ENCODE data around the gene B3GALT4. TPM values are rescaled to one million over a fixed set of nuclear protein-coding genes. Genes with fewer than 3 reads are reported as not detected.

The B3GALT4 gene
- total and polyA plus RNA-seq, 2 of the 13 experiments (the other 11 are each of a cell fraction or from before 2014, with no cell fraction given): 0.04 to 0.27 TPM

GRCh38 chr6:33299237-33299944 lies 22.5 kb downstream of the B3GALT4 start (continued):
- TF ChIP-seq ATF6 (CRISPR knock-in tag; conservative IDR thresholded peaks at IDR 0.05) (no peak; the same call in 1 of the 2 replicates), MXD1 (CRISPR knock-in tag; IDR thresholded peaks at IDR 0.05) (peak; percentile 84), SCMH1 (CRISPR knock-in tag; IDR thresholded peaks at IDR 0.05; ENCODE audit: borderline replicate concordance) (no peak), DNMT1 (CRISPR knock-in tag; IDR thresholded peaks at IDR 0.05) (no peak), AGO1 (IDR thresholded peaks at IDR 0.05; ENCODE audit: low read depth, low read length, poor library complexity, severe bottlenecking) (peak; percentile 99), KDM3A (CRISPR knock-in tag; IDR thresholded peaks at IDR 0.05; ENCODE audit: low read depth) (peak; percentile 24; the same call in 1 of the 2 replicates), MATR3 (CRISPR knock-in tag; IDR thresholded peaks at IDR 0.05) (0 out of 2 replicates have a peak, but pooled peaks have one; percentile 49), SMAD1 (CRISPR knock-in tag; IDR thresholded peaks at IDR 0.05; ENCODE audit: borderline replicate concordance, low read depth) (peak; percentile 62; the same call in 1 of the 2 replicates), RORA (CRISPR knock-in tag; IDR thresholded peaks at IDR 0.05) (no peak), TRAFD1 (CRISPR knock-in tag; IDR thresholded peaks at IDR 0.05; ENCODE audit: borderline replicate concordance) (no peak), ZNF775 (CRISPR knock-in tag; IDR thresholded peaks at IDR 0.05; ENCODE audit: borderline replicate concordance) (no peak; the same call in 1 of the 2 replicates), JARID2 (CRISPR knock-in tag; IDR thresholded peaks at IDR 0.05; ENCODE audit: insufficient replicate concordance) (no peak), ZNF556 (CRISPR knock-in tag; IDR thresholded peaks at IDR 0.05; ENCODE audit: borderline replicate concordance) (peak; percentile 83; the same call in 1 of the 2 replicates), ZNF530 (CRISPR knock-in tag; IDR thresholded peaks at IDR 0.05; ENCODE audit: low read depth) (no peak), ZNF513 (CRISPR knock-in tag; conservative IDR thresholded peaks at IDR 0.05) (no peak; the same call in 1 of the 2 replicates), ZNF577 (CRISPR knock-in tag; IDR thresholded peaks at IDR 0.05; ENCODE audit: borderline replicate concordance, low read depth) (no peak), AKAP8 (CRISPR knock-in tag; IDR thresholded peaks at IDR 0.05) (no peak), ZNF567 (CRISPR knock-in tag; IDR thresholded peaks at IDR 0.05; ENCODE audit: borderline replicate concordance) (peak; percentile 83; the same call in 1 of the 2 replicates), HNF4A (CRISPR knock-in tag; IDR thresholded peaks at IDR 0.05) (peak; percentile 4; the same call in 1 of the 2 replicates), ZNF331 (CRISPR knock-in tag; IDR thresholded peaks at IDR 0.05) (0 out of 2 replicates have a peak, but pooled peaks have one; percentile 27), ZNF326 (CRISPR knock-in tag; IDR thresholded peaks at IDR 0.05; ENCODE audit: borderline replicate concordance) (no peak), NFIC (IDR thresholded peaks at IDR 0.05; ENCODE audit: low read length) (peak; percentile 74; the same call in 1 of the 2 replicates)
